Panc1 (cell line): Measurements from ENCODE around the gene MEGF6. TPM values are rescaled to one million over a fixed set of nuclear protein-coding genes. Genes with fewer than 3 reads are reported as not detected.

Source experiments
- ATAC-seq: fragments of 200-7000 bp; cut with Tn5 transposase; 2 replicates; pipeline ENCODE4 v1.9.1; 2020; ENCODE audit warnings: mild to moderate bottlenecking, moderate library complexity
- BruUV-seq: library from RNA; stranded (reverse); fragments of 400-500 nt; replicated peaks from 2 replicates; lab custom pipeline; 2021; lab: Mats Ljungman, UMichigan
- CTCF ChIA-PET: fragments of 300-600 bp; sonication (Branson Sonifier 250); formaldehyde crosslinking; loops from one replicate; lab custom pipeline; 2022; ENCODE audit warnings: antibody characterized with exemption; lab: Charles Lee
- POLR2A ChIA-PET: fragments of 300-600 bp; sonication (Branson Sonifier 250); formaldehyde crosslinking; loops from one replicate; lab custom pipeline; 2022; ENCODE audit warnings: antibody characterized with exemption; lab: Charles Lee
- DNase-seq: peaks from one replicate; pipeline ENCODE4 v3.0.0-alpha.2; 2010; ENCODE audit warnings: low read depth, low spot score
- H3K27ac ChIP-seq: 2 replicates; pipeline ENCODE4 v1.5.1; 2011; ENCODE audit warnings: mild to moderate bottlenecking, low read length, inconsistent platforms
- H3K27me3 ChIP-seq: fragments of 200-500 bp; sonication (Bioruptor generic); 2 replicates; pipeline ENCODE4 v1.6.0; 2014; ENCODE audit warnings: low read length, inconsistent platforms; ENCODE audit not compliant: control insufficient read depth, insufficient read depth
- H3K36me3 ChIP-seq: fragments of 200-500 bp; sonication (Bioruptor generic); 2 replicates; pipeline ENCODE4 v1.5.1; 2014; ENCODE audit warnings: inconsistent platforms, mild to moderate bottlenecking, low read length, moderate library complexity; ENCODE audit not compliant: control insufficient read depth, insufficient read depth
- H3K4me1 ChIP-seq: 2 replicates; pipeline ENCODE4 v1.5.1; 2011; ENCODE audit warnings: inconsistent platforms, mild to moderate bottlenecking, low read length, moderate library complexity; ENCODE audit not compliant: control insufficient read depth, insufficient read depth
- H3K4me3 ChIP-seq, 2 experiments: 2 replicates each; pipeline ENCODE4 v1.5.1; 2011 to 2012; ENCODE audit warnings: low read depth in 2 of 2, low read length in 2 of 2, mild to moderate bottlenecking in 2 of 2, inconsistent platforms in 1 of 2, moderate library complexity in 1 of 2
- H3K9me3 ChIP-seq: fragments of 200-500 bp; sonication (Bioruptor generic); 2 replicates; pipeline ENCODE4 v1.5.1; 2014; ENCODE audit warnings: low read depth, mild to moderate bottlenecking, inconsistent platforms, low read length, moderate library complexity; ENCODE audit not compliant: control insufficient read depth, insufficient read depth
- CTCF ChIP-seq: fragments of 450-650 bp; IDR thresholded peaks from 2 replicates; pipeline ENCODE4 v1.5.1; 2017; ENCODE audit warnings: mild to moderate bottlenecking
- POLR2AphosphoS5 ChIP-seq: IDR thresholded peaks from 2 replicates; pipeline ENCODE4 v1.6.1; 2012; ENCODE audit warnings: mild to moderate bottlenecking, low read depth, low read length, moderate library complexity
- REST ChIP-seq, 2 experiments: IDR thresholded peaks; 2 replicates each; pipeline ENCODE4 v1.6.1; 2011 to 2012; ENCODE audit warnings: low read depth in 2 of 2, control low read depth in 1 of 2, low read length in 1 of 2, mild to moderate bottlenecking in 1 of 2, moderate library complexity in 1 of 2; ENCODE audit not compliant: insufficient read depth in 1 of 2
- SIN3A ChIP-seq: IDR thresholded peaks from 2 replicates; pipeline ENCODE4 v1.6.1; 2012; ENCODE audit warnings: low read depth, mild to moderate bottlenecking, low read length, moderate library complexity, borderline replicate concordance; ENCODE audit not compliant: insufficient read depth
- TCF7L2 ChIP-seq: IDR thresholded peaks from 2 replicates; pipeline ENCODE4 v1.6.1; 2011; ENCODE audit warnings: mild to moderate bottlenecking, low read depth, low read length, inconsistent platforms
- in situ Hi-C: cut with HindIII; loops from 2 replicates; pipeline ENCODE4 v1.10.0; 2016; ENCODE audit warnings: low sequenced_read_pairs, low pct_unique_long_range_greater_than_20kb
- intact Hi-C: fragments of 100-400 bp; cut with micrococcal nuclease; formaldehyde crosslinking; loops from one replicate; pipeline ENCODE4 v1.10.0; 2022; ENCODE audit not compliant: unreplicated experiment
- total RNA-seq: library from RNA; stranded (reverse); gene quantifications from one replicate; pipeline ENCODE4 v1.2.1, GENCODE V29; 2021; ENCODE audit not compliant: unreplicated experiment

MEGF6 gene
- total RNA-seq, 1 experiment from 2014 or later: 32.6 TPM

GRCh38 chr1:3606779-3607702 is 4.3 kb downstream of the MEGF6 start:
- H3K4me3 ChIP-seq: no peak overlapping the region
- no peak overlapping the region for H3K27ac ChIP-seq
- H3K4me1 ChIP-seq: peaks cover 4% of the 10 kb centered on the region
- no peaks in the 10 kb centered on the region for H3K36me3 ChIP-seq
- intact Hi-C loops: no loop called here
- H3K27me3 ChIP-seq: no peaks in the 10 kb centered on the region
- POLR2A ChIA-PET: no interaction called here
- ATAC-seq (no peak), DNase-seq (no peak)
- TF ChIP-seq POLR2AphosphoS5 (no peak), REST (IDR thresholded peaks at IDR 0.05; ENCODE audit: insufficient read depth in 1 of 2, low read depth in 2 of 2, low read length in 1 of 2) (no peak), SIN3A (no peak), TCF7L2 (no peak), CTCF (no peak)
- CTCF ChIA-PET: interaction anchor here (0.6 to 0.7 kb wide), 2 partner anchors 12 to 21 kb away, joined by 5 to 9 read pairs; no protein-coding TSS in a partner anchor
- H3K9me3 ChIP-seq: no peaks in the 10 kb centered on the region
- in situ Hi-C loops: no loop called here
- BruUV-seq: no TSS peak

- H3K9me3 ChIP-seq: no peaks in the 10 kb centered on the region
- no peak for ATAC-seq
- ChIA-PET POLR2A (no interaction called here), CTCF (no interaction called here)
- H3K27me3 ChIP-seq: no peaks in the 10 kb centered on the region
- TF ChIP-seq TCF7L2 (no peak), SIN3A (no peak), CTCF (no peak), REST (IDR thresholded peaks at IDR 0.05; ENCODE audit: insufficient read depth in 1 of 2, low read depth in 2 of 2, low read length in 1 of 2) (no peak), POLR2AphosphoS5 (no peak)
- no peaks in the 10 kb centered on the region for H3K4me1 ChIP-seq
- intact Hi-C loops: no loop called here
- no peak overlapping the region for H3K4me3 ChIP-seq
- no peaks in the 10 kb centered on the region for H3K36me3 ChIP-seq
- DNase-seq: no peak
- in situ Hi-C loops: no loop called here
- BruUV-seq: no TSS peak
- no peak overlapping the region for H3K27ac ChIP-seq
Observed at GRCh38 chr1:3604997-3605823, 6.1 kb downstream of the MEGF6 start.
